Measurements from ENCODE around the gene LRRC4B. TPM values are rescaled to one million over a fixed set of nuclear protein-coding genes. Genes with fewer than 3 reads are reported as not detected.

LRRC4B gene
- total RNA-seq, 1 experiment from 2014 or later: 0.54 TPM

GRCh38 chr19:50565984-50566903, 2.0 kb downstream of the LRRC4B start:
- Histone ChIP-seq H3K9me3 (no peaks in the 10 kb centered on the region), H3K36me3 (ENCODE audit: control insufficient read depth, insufficient read depth, low read length) (no peaks in the 10 kb centered on the region), H3K4me3 (ENCODE audit: low read depth, low read length) (no peak overlapping the region), H3K27me3 (replicated peaks; ENCODE audit: control insufficient read depth, insufficient read depth, low read length) (no peaks in the 10 kb centered on the region; the same call in 1 of the 2 replicates), H3K4me1 (no peaks in the 10 kb centered on the region)
- DNase-seq: no peak
- no peaks in the 10 kb centered on the region for H3K9me3 Mint-ChIP-seq (ENCODE audit: unreplicated experiment)
- no peak for TF ChIP-seq CTCF (IDR thresholded peaks at IDR 0.05; ENCODE audit: insufficient read depth in 1 of 2, low read depth in 1 of 2, low read length in 1 of 2, severe bottlenecking in 1 of 2, unreplicated experiment in 1 of 2)
- BruUV-seq (replicated peaks): no TSS peak
- peaks cover 49% of the 10 kb centered on the region for H3K27me3 Mint-ChIP-seq (ENCODE audit: insufficient read depth, unreplicated experiment)
- no peaks in the 10 kb centered on the region for H3K4me1 Mint-ChIP-seq (ENCODE audit: low read depth, unreplicated experiment)
- CTCF ChIA-PET: interaction anchor here (0.7 to 1.0 kb wide), 2 partner anchors 10 to 213 kb away, joined by 3 to 4 read pairs; no protein-coding TSS in a partner anchor
- POLR2A ChIA-PET: no interaction called here
- no peak overlapping the region for H3K27ac Mint-ChIP-seq (ENCODE audit: unreplicated experiment)
- intact Hi-C loops (cut with micrococcal nuclease; ENCODE audit: unreplicated experiment): no loop called here
- H3K4me3 Mint-ChIP-seq (ENCODE audit: unreplicated experiment): peak overlapping the region; percentile 27
- no peaks in the 10 kb centered on the region for H3K36me3 Mint-ChIP-seq (ENCODE audit: insufficient read depth, unreplicated experiment)

GRCh38 chr19:50564229-50565105, 3.8 kb downstream of the LRRC4B start:
- BruUV-seq (replicated peaks): no TSS peak
- no peak for DNase-seq
- Mint-ChIP-seq H3K9me3 (ENCODE audit: unreplicated experiment) (no peaks in the 10 kb centered on the region), H3K36me3 (ENCODE audit: insufficient read depth, unreplicated experiment) (no peaks in the 10 kb centered on the region), H3K4me3 (ENCODE audit: unreplicated experiment) (no peak overlapping the region), H3K27ac (ENCODE audit: unreplicated experiment) (no peak overlapping the region), H3K4me1 (ENCODE audit: low read depth, unreplicated experiment) (no peaks in the 10 kb centered on the region), H3K27me3 (ENCODE audit: insufficient read depth, unreplicated experiment) (peaks cover 45% of the 10 kb centered on the region)
- H3K4me1 ChIP-seq: no peaks in the 10 kb centered on the region
- CTCF ChIA-PET: no interaction called here
- no peaks in the 10 kb centered on the region for H3K36me3 ChIP-seq (ENCODE audit: control insufficient read depth, insufficient read depth, low read length)
- H3K4me3 ChIP-seq (ENCODE audit: low read depth, low read length): no peak overlapping the region
- no peaks in the 10 kb centered on the region; the same call in 1 of the 2 replicates for H3K27me3 ChIP-seq (replicated peaks; ENCODE audit: control insufficient read depth, insufficient read depth, low read length)
- TF ChIP-seq CTCF (IDR thresholded peaks at IDR 0.05; ENCODE audit: insufficient read depth in 1 of 2, low read depth in 1 of 2, low read length in 1 of 2, severe bottlenecking in 1 of 2, unreplicated experiment in 1 of 2): no peak
- H3K9me3 ChIP-seq: no peaks in the 10 kb centered on the region
- intact Hi-C loops (cut with micrococcal nuclease; ENCODE audit: unreplicated experiment): no loop called here
- POLR2A ChIA-PET: no interaction called here

GRCh38 chr19:50563597-50563996, 4.6 kb downstream of the LRRC4B start:
- Mint-ChIP-seq H3K9me3 (ENCODE audit: unreplicated experiment) (no peaks in the 10 kb centered on the region), H3K27me3 (ENCODE audit: insufficient read depth, unreplicated experiment) (peaks cover 36% of the 10 kb centered on the region), H3K4me3 (ENCODE audit: unreplicated experiment) (no peak overlapping the region), H3K27ac (ENCODE audit: unreplicated experiment) (no peak overlapping the region), H3K36me3 (ENCODE audit: insufficient read depth, unreplicated experiment) (no peaks in the 10 kb centered on the region), H3K4me1 (ENCODE audit: low read depth, unreplicated experiment) (no peaks in the 10 kb centered on the region)
- Histone ChIP-seq H3K4me3 (ENCODE audit: low read depth, low read length) (no peak overlapping the region), H3K4me1 (no peaks in the 10 kb centered on the region), H3K9me3 (no peaks in the 10 kb centered on the region), H3K27me3 (replicated peaks; ENCODE audit: control insufficient read depth, insufficient read depth, low read length) (no peaks in the 10 kb centered on the region; the same call in 1 of the 2 replicates), H3K36me3 (ENCODE audit: control insufficient read depth, insufficient read depth, low read length) (no peaks in the 10 kb centered on the region)
- intact Hi-C loops (cut with micrococcal nuclease; ENCODE audit: unreplicated experiment): no loop called here
- BruUV-seq (replicated peaks): no TSS peak
- POLR2A ChIA-PET: no interaction called here
- no peak for DNase-seq
- CTCF ChIA-PET: no interaction called here
- no peak for TF ChIP-seq CTCF (IDR thresholded peaks at IDR 0.05; ENCODE audit: insufficient read depth in 1 of 2, low read depth in 1 of 2, low read length in 1 of 2, severe bottlenecking in 1 of 2, unreplicated experiment in 1 of 2)

All from Caco-2 (cell line).